B cell (primary cell): ENCODE results near the gene SDK2. TPM values are rescaled to one million over a fixed set of nuclear protein-coding genes. Genes with fewer than 3 reads are reported as not detected.

Experiments
- ATAC-seq: fragments of 200-7000 bp; cut with Tn5 transposase; one replicate; pipeline ENCODE4 v1.10.0; 2021; ENCODE audit warnings: low read depth, mild to moderate bottlenecking, moderate number of reproducible peaks, moderate library complexity
- CTCF ChIA-PET: fragments of 350-600 bp; sonication (Branson Sonifier 250); formaldehyde crosslinking; loops from one replicate; lab custom pipeline; 2021; ENCODE audit warnings: antibody characterized with exemption, inconsistent platforms; lab: Charles Lee
- POLR2A ChIA-PET: fragments of 350-600 bp; sonication (Branson Sonifier 250); formaldehyde crosslinking; loops from one replicate; lab custom pipeline; 2021; ENCODE audit warnings: antibody characterized with exemption; lab: Charles Lee
- DNase-seq: peaks from one replicate; pipeline ENCODE4 v3.0.0; 2013
- H2AFZ ChIP-seq: 2 replicates; pipeline ENCODE4 v1.6.1; 2012; ENCODE audit warnings: mild to moderate bottlenecking, low read depth, low read length; ENCODE audit not compliant: insufficient read depth, poor library complexity, severe bottlenecking
- H3K27ac ChIP-seq, 2 donors: 1 replicate in 1 of 2; 2 replicates in 1 of 2; pipeline ENCODE4 v1.5.1; 2012 to 2013; ENCODE audit warnings: low read length in 2 of 2, mild to moderate bottlenecking in 2 of 2, moderate library complexity in 1 of 2
- H3K27me3 ChIP-seq, 4 experiments: fragments of 200-600 bp in 1 of 4; sonication (generic) in 1 of 4; replicated peaks in 1 of 4; 1 replicate in 2 of 4; 2 replicates in 2 of 4; pipeline versions ENCODE4 v1.6.1 to v1.7.0; 2013 to 2016; ENCODE audit warnings: low read length in 3 of 4, mild to moderate bottlenecking in 2 of 4, mixed read lengths in 1 of 4, moderate library complexity in 1 of 4; ENCODE audit not compliant: insufficient read depth in 4 of 4, control insufficient read depth in 3 of 4; ENCODE audit errors: control extremely low read depth in 1 of 4
- H3K36me3 ChIP-seq, 2 experiments: replicated peaks in 1 of 2; 1 replicate in 1 of 2; 2 replicates in 1 of 2; pipeline versions ENCODE4 v1.6.1 to v1.7.1; 2013; ENCODE audit warnings: low read length in 1 of 2; ENCODE audit not compliant: insufficient read depth in 2 of 2, control insufficient read depth in 1 of 2; ENCODE audit errors: control extremely low read depth in 1 of 2, extremely low read depth in 1 of 2
- H3K4me1 ChIP-seq, 2 donors: fragments of 200-600 bp in 1 of 2; sonication (generic) in 1 of 2; 1 replicate in 1 of 2; 2 replicates in 1 of 2; pipeline versions ENCODE4 v1.5.1 to v1.6.1; 2013 to 2017; ENCODE audit warnings: low read length in 2 of 2; ENCODE audit not compliant: control insufficient read depth in 2 of 2, insufficient read depth in 2 of 2
- H3K4me2 ChIP-seq: replicated peaks from 2 replicates; pipeline ENCODE3; 2012; ENCODE audit warnings: mild to moderate bottlenecking, low read depth, low read length; ENCODE audit not compliant: poor library complexity, severe bottlenecking
- H3K4me3 ChIP-seq, 5 experiments: fragments of 200-600 bp in 1 of 5; sonication (generic) in 1 of 5; 1 replicate in 3 of 5; 2 replicates in 2 of 5; pipeline versions ENCODE4 v1.5.1 to v1.7.0; 2011 to 2016; ENCODE audit warnings: low read length in 4 of 5, mild to moderate bottlenecking in 4 of 5, low read depth in 2 of 5, control low read depth in 1 of 5, moderate library complexity in 1 of 5; ENCODE audit not compliant: insufficient read depth in 1 of 5; ENCODE audit errors: control extremely low read depth in 1 of 5, extremely low read depth in 1 of 5
- H3K79me2 ChIP-seq: fragments of 200-600 bp; sonication (generic); one replicate; pipeline ENCODE4 v1.6.0; 2016; ENCODE audit warnings: low read length; ENCODE audit not compliant: control insufficient read depth, insufficient read depth
- H3K9ac ChIP-seq: fragments of 200-600 bp; sonication (generic); 2 replicates; pipeline ENCODE4 v1.6.1; 2017; ENCODE audit warnings: mild to moderate bottlenecking, low read length, moderate library complexity
- H3K9me3 ChIP-seq, 3 donors: one replicate each; pipeline versions ENCODE4 v1.6.1 to v1.7.1; 2013; ENCODE audit warnings: low read length in 2 of 3; ENCODE audit not compliant: control insufficient read depth in 2 of 3, insufficient read depth in 1 of 3; ENCODE audit errors: control extremely low read depth in 1 of 3
- H4K20me1 ChIP-seq: 2 replicates; pipeline ENCODE4 v1.6.0; 2012; ENCODE audit warnings: mild to moderate bottlenecking, low read length; ENCODE audit not compliant: insufficient read depth, control insufficient read depth, poor library complexity, severe bottlenecking
- H3K27ac Mint-ChIP-seq: one replicate; pipeline ENCODE4 v1.8.0; 2021; ENCODE audit warnings: mixed read lengths
- H3K27me3 Mint-ChIP-seq: one replicate; pipeline ENCODE4 v1.8.0; 2021; ENCODE audit warnings: mixed read lengths
- H3K4me1 Mint-ChIP-seq: one replicate; pipeline ENCODE4 v1.8.0; 2021; ENCODE audit warnings: mixed read lengths
- H3K4me3 Mint-ChIP-seq: one replicate; pipeline ENCODE4 v1.8.0; 2021; ENCODE audit warnings: mixed read lengths
- H3K9me3 Mint-ChIP-seq: one replicate; pipeline ENCODE4 v1.8.0; 2022; ENCODE audit warnings: mixed read lengths; ENCODE audit not compliant: insufficient read depth
- EZH2 ChIP-seq: IDR thresholded peaks from 2 replicates; pipeline ENCODE4 v1.6.1; 2012; ENCODE audit warnings: borderline replicate concordance, low read depth, mild to moderate bottlenecking, moderate library complexity, low read length; ENCODE audit not compliant: insufficient read depth, poor library complexity, severe bottlenecking
- WGBS: methylation state at CpG from one replicate; pipeline ENCODE4 v1.1.5; 2013; ENCODE audit warnings: missing lambda C conversion rate; ENCODE audit not compliant: insufficient coverage; 5-methylcytosine and 5-hydroxymethylcytosine counted together
- intact Hi-C: fragments of 100-400 bp; cut with micrococcal nuclease; formaldehyde crosslinking; loops from one replicate; pipeline ENCODE4 v1.10.0; 2022
- polyA plus RNA-seq: library from polyadenylated mRNA; depleted of rRNA; stranded (reverse); fragments of >200 nt; gene quantifications from 2 replicates; pipeline ENCODE4 v1.2.3, GENCODE V29; 2012
- total RNA-seq, 2 donors: library from RNA; stranded (reverse); fragments of 120-200 nt in 1 of 2; gene quantifications; 1 replicate in 1 of 2; 2 replicates in 1 of 2; pipeline versions ENCODE4 v1.2.3 to v1.2.4, GENCODE V29; 2013 to 2022
- TF ChIP-seq, protein P1 (sequence below): fragments of 200-600 bp; IDR thresholded peaks from one replicate; pipeline ENCODE4 v1.8.0; 2022; ENCODE audit warnings: antibody characterized with exemption, mild to moderate bottlenecking

Gene SDK2
- total and polyA plus RNA-seq, 2 donors (not counting 1 experiment from before 2014, with no cell fraction given): 3.2 to 13.0 TPM

- H3K27me3 Mint-ChIP-seq: no peaks in the 10 kb centered on the region
Measured at GRCh38 chr17:73592501-73592961, 51.7 kb downstream of the SDK2 start.

DNA sequence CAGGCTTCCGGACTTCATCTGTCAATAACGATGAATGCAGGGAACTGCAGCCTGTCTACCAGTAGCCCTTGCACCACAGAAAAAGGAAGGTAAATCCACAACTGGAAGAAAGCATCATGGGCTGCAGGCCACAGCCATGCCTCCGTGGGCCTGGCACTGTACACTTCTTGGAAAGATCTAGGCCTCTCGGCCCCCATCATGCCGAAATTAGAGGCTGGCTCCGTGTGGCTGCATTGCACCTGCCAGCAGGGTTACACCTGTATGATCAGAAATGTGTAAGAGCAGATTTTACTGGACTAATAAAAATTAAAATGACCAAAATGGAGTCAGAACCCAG is 52.2 kb downstream of the SDK2 start:
- H3K79me2 ChIP-seq: peaks cover 65% of the 10 kb centered on the region
- H3K27me3 ChIP-seq: no peaks in the 10 kb centered on the region
- ChIA-PET CTCF (interaction anchor here (0.8 to 6.6 kb wide), 5 partner anchors 24 to 118 kb away, joined by 3 to 36 read pairs (median 10); no protein-coding TSS in a partner anchor), POLR2A (interaction anchor here (1.6 to 2.7 kb wide), 2 partner anchors 25 to 53 kb away, joined by 6 to 10 read pairs; no protein-coding TSS in a partner anchor)
- no peaks in the 10 kb centered on the region for H4K20me1 ChIP-seq
- H3K4me1 Mint-ChIP-seq: peaks cover 97% of the 10 kb centered on the region
- no peaks in the 10 kb centered on the region for H3K27me3 Mint-ChIP-seq
- H3K4me2 ChIP-seq: peak overlapping the region; percentile 83
- peak overlapping the region; percentile 87 to 97 for H3K27ac ChIP-seq
- WGBS: 7% methylated on average over 6 of the region's 6 CpGs
- H3K27ac Mint-ChIP-seq: peak overlapping the region; percentile 97
- peak overlapping the region; percentile 46 for H2AFZ ChIP-seq
- no peaks in the 10 kb centered on the region for H3K9me3 ChIP-seq
- H3K9me3 Mint-ChIP-seq: no peaks in the 10 kb centered on the region
- intact Hi-C loops: no loop called here
- peaks cover 97 to 100% of the 10 kb centered on the region in 2 donors for H3K4me1 ChIP-seq
- DNase-seq (no peak), ATAC-seq (no peak)
- H3K9ac ChIP-seq: peak overlapping the region; percentile 52
- peak overlapping the region; percentile 88 for H3K4me3 Mint-ChIP-seq
- H3K36me3 ChIP-seq: no peaks in the 10 kb centered on the region
- H3K4me3 ChIP-seq: peak overlapping the region in 4 of 5 experiments; percentile 32 to 59 (median 44)
- no peak for TF ChIP-seq EZH2
- TF ChIP-seq, protein P1, sequence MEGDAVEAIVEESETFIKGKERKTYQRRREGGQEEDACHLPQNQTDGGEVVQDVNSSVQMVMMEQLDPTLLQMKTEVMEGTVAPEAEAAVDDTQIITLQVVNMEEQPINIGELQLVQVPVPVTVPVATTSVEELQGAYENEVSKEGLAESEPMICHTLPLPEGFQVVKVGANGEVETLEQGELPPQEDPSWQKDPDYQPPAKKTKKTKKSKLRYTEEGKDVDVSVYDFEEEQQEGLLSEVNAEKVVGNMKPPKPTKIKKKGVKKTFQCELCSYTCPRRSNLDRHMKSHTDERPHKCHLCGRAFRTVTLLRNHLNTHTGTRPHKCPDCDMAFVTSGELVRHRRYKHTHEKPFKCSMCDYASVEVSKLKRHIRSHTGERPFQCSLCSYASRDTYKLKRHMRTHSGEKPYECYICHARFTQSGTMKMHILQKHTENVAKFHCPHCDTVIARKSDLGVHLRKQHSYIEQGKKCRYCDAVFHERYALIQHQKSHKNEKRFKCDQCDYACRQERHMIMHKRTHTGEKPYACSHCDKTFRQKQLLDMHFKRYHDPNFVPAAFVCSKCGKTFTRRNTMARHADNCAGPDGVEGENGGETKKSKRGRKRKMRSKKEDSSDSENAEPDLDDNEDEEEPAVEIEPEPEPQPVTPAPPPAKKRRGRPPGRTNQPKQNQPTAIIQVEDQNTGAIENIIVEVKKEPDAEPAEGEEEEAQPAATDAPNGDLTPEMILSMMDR: no peak

More at GRCh38 chr17:73592501-73592961, 51.7 kb downstream of the SDK2 start:
- ChIA-PET CTCF (interaction anchor here (1.6 to 6.6 kb wide), 4 partner anchors 25 to 117 kb away, joined by 5 to 36 read pairs (median 19); no protein-coding TSS in a partner anchor), POLR2A (interaction anchor here (1.6 to 2.7 kb wide), 2 partner anchors 26 to 52 kb away, joined by 6 to 10 read pairs; no protein-coding TSS in a partner anchor)
- Histone ChIP-seq H3K4me2 (peak overlapping the region; percentile 83), H4K20me1 (no peaks in the 10 kb centered on the region), H3K27ac (peak overlapping the region; percentile 87 to 97), H3K9me3 (no peaks in the 10 kb centered on the region), H3K79me2 (peaks cover 64% of the 10 kb centered on the region), H3K27me3 (no peaks in the 10 kb centered on the region), H3K36me3 (no peaks in the 10 kb centered on the region), H3K4me1 (peaks cover 92 to 96% of the 10 kb centered on the region in 2 donors), H3K9ac (peak overlapping the region; percentile 52), H2AFZ (peak overlapping the region; percentile 46), H3K4me3 (peak overlapping the region in 2 of 5 experiments; percentile 46 to 59)
- Mint-ChIP-seq H3K9me3 (no peaks in the 10 kb centered on the region), H3K27ac (peak overlapping the region; percentile 97), H3K4me1 (peaks cover 96% of the 10 kb centered on the region), H3K4me3 (peak overlapping the region; percentile 88)
- intact Hi-C loops: no loop called here
- TF ChIP-seq EZH2: no peak
- TF ChIP-seq, protein P1: no peak
- peak; percentile 33 for DNase-seq
- ATAC-seq: no peak
- WGBS: 63% methylated on average over 18 of the region's 18 CpGs
